HepG2 (cell line): ENCODE results near the gene LACTBL1. TPM values are rescaled to one million over a fixed set of nuclear protein-coding genes. Genes with fewer than 3 reads are reported as not detected.

ENCODE experiments used
- ATAC-seq: fragments of 200-7000 bp; cut with Tn5 transposase; 3 replicates; pipeline ENCODE4 v1.9.1; 2020; ENCODE audit warnings: mild to moderate bottlenecking, moderate library complexity
- BruUV-seq: library from RNA; stranded (reverse); fragments of 400-500 nt; replicated peaks from 2 replicates; lab custom pipeline; 2021; lab: Mats Ljungman, UMichigan
- CTCF ChIA-PET: fragments of 300-600 bp; formaldehyde crosslinking; extraction: SDS; loops from one replicate; lab custom pipeline; 2021; ENCODE audit warnings: low total read pairs, inconsistent platforms, low intra/inter-chr PET ratio; lab: Yijun Ruan, JAX
- POLR2A ChIA-PET: fragments of 350-600 bp; sonication (Branson Sonifier 250); formaldehyde crosslinking; loops from one replicate; lab custom pipeline; 2020; ENCODE audit warnings: antibody characterized with exemption, inconsistent platforms; lab: Yijun Ruan, JAX
- DNase-seq: peaks from one replicate; pipeline ENCODE4 v3.0.0-alpha.2; 2015; ENCODE audit warnings: low spot score
- FAIRE-seq: peaks from 3 replicates; lab custom pipeline; 2011; peaks lifted over from hg19 to GRCh38; lab: Jason Lieb, UNC
- H2AFZ ChIP-seq: one replicate; pipeline ENCODE4 v1.6.1; 2011; ENCODE audit warnings: low read length, inconsistent platforms
- H3K27ac ChIP-seq: fragments of 300-600 bp; 3 replicates; pipeline ENCODE4 v1.8.0; 2011; ENCODE audit warnings: mixed run types, mild to moderate bottlenecking, mixed read lengths, low read length, inconsistent platforms; ENCODE audit not compliant: insufficient read depth; ENCODE audit errors: extremely low read length
- H3K27me3 ChIP-seq, 2 experiments: fragments of 200-600 bp in 1 of 2; 2 replicates in 1 of 2; 3 replicates in 1 of 2; pipeline versions ENCODE4 v1.6.0 to v1.8.0; 2011; ENCODE audit warnings: low read length in 2 of 2, mild to moderate bottlenecking in 2 of 2, moderate library complexity in 2 of 2, inconsistent platforms in 1 of 2; ENCODE audit not compliant: insufficient read depth in 2 of 2, control insufficient read depth in 1 of 2
- H3K36me3 ChIP-seq, 2 experiments: fragments of 200-600 bp in 1 of 2; replicated peaks in 1 of 2; 2 replicates in 1 of 2; 3 replicates in 1 of 2; pipeline versions ENCODE4 v1.5.1 to v1.8.0; 2011; ENCODE audit warnings: low read length in 2 of 2, inconsistent platforms in 1 of 2; ENCODE audit not compliant: insufficient read depth in 2 of 2, control insufficient read depth in 1 of 2
- H3K4me1 ChIP-seq: 2 replicates; pipeline ENCODE4 v1.5.1; 2012; ENCODE audit warnings: low read length, inconsistent platforms; ENCODE audit not compliant: insufficient read depth
- H3K4me2 ChIP-seq: 2 replicates; pipeline ENCODE4 v1.6.0; 2011; ENCODE audit warnings: low read depth, low read length, inconsistent platforms
- H3K4me3 ChIP-seq, 3 experiments: fragments of 200-600 bp in 1 of 3; sonication (generic), shearing (Covaris generic) in 1 of 3; replicated peaks in 1 of 3; 2 replicates each; pipeline ENCODE4 v1.5.1; 2011 to 2016; ENCODE audit warnings: low read length in 3 of 3, inconsistent platforms in 2 of 3, low read depth in 2 of 3, mild to moderate bottlenecking in 2 of 3, control low read depth in 1 of 3, mixed read lengths in 1 of 3; ENCODE audit not compliant: insufficient read depth in 1 of 3
- H3K79me2 ChIP-seq: one replicate; pipeline ENCODE4 v1.6.1; 2011; ENCODE audit warnings: low read length, inconsistent platforms; ENCODE audit not compliant: insufficient read depth
- H3K9ac ChIP-seq: 2 replicates; pipeline ENCODE4 v1.6.0; 2011; ENCODE audit warnings: mild to moderate bottlenecking, low read depth, low read length, inconsistent platforms; ENCODE audit not compliant: insufficient read depth
- H3K9me3 ChIP-seq: 2 replicates; pipeline ENCODE4 v1.5.1; 2012; ENCODE audit warnings: mild to moderate bottlenecking, low read length
- H4K20me1 ChIP-seq: 2 replicates; pipeline ENCODE4 v1.6.0; 2011; ENCODE audit warnings: inconsistent platforms, mild to moderate bottlenecking, low read length, moderate library complexity; ENCODE audit not compliant: insufficient read depth
- CREB1 ChIP-seq, 2 experiments: fragments of 450-650 bp in 1 of 2; IDR thresholded peaks; 2 replicates each; pipeline ENCODE4 v1.6.1; 2016 to 2017; ENCODE audit warnings: control low read depth in 1 of 2, mild to moderate bottlenecking in 1 of 2, missing compliant biosample characterization in 1 of 2, missing genetic modification characterization in 1 of 2
- FOXA3 ChIP-seq: IDR thresholded peaks from 2 replicates; pipeline ENCODE4 v1.6.1; 2016; ENCODE audit warnings: missing genetic modification reagents, missing compliant biosample characterization
- NR2F1 ChIP-seq, 2 experiments: fragments of 450-650 bp in 1 of 2; formaldehyde crosslinking in 1 of 2; IDR thresholded peaks; 2 replicates each; pipeline versions ENCODE4 v1.5.0 to v1.6.1; 2016 to 2020; ENCODE audit warnings: mild to moderate bottlenecking in 1 of 2, missing compliant biosample characterization in 1 of 2, missing genetic modification reagents in 1 of 2, moderate library complexity in 1 of 2
- TBX2 ChIP-seq: sonication (generic); formaldehyde crosslinking; IDR thresholded peaks from 2 replicates; pipeline ENCODE4 v1.5.0; 2020; ENCODE audit warnings: missing genetic modification reagents, mild to moderate bottlenecking, borderline replicate concordance
- TP53 ChIP-seq: sonication (generic); formaldehyde crosslinking; conservative IDR thresholded peaks from 2 replicates; pipeline ENCODE4 v1.4.0; 2020; ENCODE audit warnings: missing genetic modification reagents
- ZC3H4 ChIP-seq: sonication (generic); formaldehyde crosslinking; IDR thresholded peaks from 2 replicates; pipeline ENCODE4 v1.4.0; 2020; ENCODE audit warnings: missing genetic modification reagents, borderline replicate concordance
- ZNF749 ChIP-seq: sonication (generic); formaldehyde crosslinking; IDR thresholded peaks from 2 replicates; pipeline ENCODE4 v1.8.0; 2022; ENCODE audit warnings: mild to moderate bottlenecking, missing genetic modification reagents, moderate library complexity, borderline replicate concordance
- ZNF776 ChIP-seq: sonication (generic); formaldehyde crosslinking; IDR thresholded peaks from 2 replicates; pipeline ENCODE4 v1.4.0; 2020; ENCODE audit warnings: mild to moderate bottlenecking, missing genetic modification reagents
- WGBS: methylation state at CpG from one replicate; pipeline ENCODE4 v1.1.6; 2017; ENCODE audit warnings: low lambda C conversion rate; 5-methylcytosine and 5-hydroxymethylcytosine counted together
- in situ Hi-C: cut with HindIII; loops from 2 replicates; pipeline ENCODE4 v1.10.0; 2017; ENCODE audit warnings: low pct_unique_long_range_greater_than_20kb; ENCODE audit not compliant: extremely low pct_ligation_motif_present
- intact Hi-C: fragments of 100-400 bp; cut with micrococcal nuclease; formaldehyde crosslinking; loops from one replicate; pipeline ENCODE4 v1.10.0; 2022; ENCODE audit not compliant: unreplicated experiment
- polyA plus RNA-seq, 8 experiments: library from polyadenylated mRNA; depleted of rRNA in 3 of 8; stranded (reverse) in 7 of 8; unstranded in 1 of 8; fragments of >200 nt; fragmentation: Illumina TruSeq in 4 of 8; extraction: Trizol in 4 of 8; gene quantifications; 2 replicates each; pipeline versions ENCODE4 v1.2.1 to v1.2.3, GENCODE V29; 2011 to 2016; ENCODE audit warnings: low read depth in 4 of 8, missing spikeins in 1 of 8, mixed read lengths in 1 of 8; ENCODE audit not compliant: insufficient read depth in 1 of 8
- total RNA-seq, 5 experiments: library from RNA; depleted of rRNA; stranded (reverse); fragments of >200 nt; fragmentation: Illumina TruSeq; extraction: Trizol; gene quantifications; 2 replicates each; pipeline ENCODE4 v1.2.3, GENCODE V29; 2016; ENCODE audit warnings: low read depth in 1 of 5
- TF ChIP-seq, protein P1 (sequence below): IDR thresholded peaks from 2 replicates; pipeline ENCODE4 v1.6.1; 2016; ENCODE audit warnings: mild to moderate bottlenecking, missing biosample characterization, missing genetic modification reagents

LACTBL1 gene
- total and polyA plus RNA-seq, 2 of the 13 experiments (the other 11 are each of a cell fraction or from before 2014, with no cell fraction given): 0.12 to 1.3 TPM

DNA sequence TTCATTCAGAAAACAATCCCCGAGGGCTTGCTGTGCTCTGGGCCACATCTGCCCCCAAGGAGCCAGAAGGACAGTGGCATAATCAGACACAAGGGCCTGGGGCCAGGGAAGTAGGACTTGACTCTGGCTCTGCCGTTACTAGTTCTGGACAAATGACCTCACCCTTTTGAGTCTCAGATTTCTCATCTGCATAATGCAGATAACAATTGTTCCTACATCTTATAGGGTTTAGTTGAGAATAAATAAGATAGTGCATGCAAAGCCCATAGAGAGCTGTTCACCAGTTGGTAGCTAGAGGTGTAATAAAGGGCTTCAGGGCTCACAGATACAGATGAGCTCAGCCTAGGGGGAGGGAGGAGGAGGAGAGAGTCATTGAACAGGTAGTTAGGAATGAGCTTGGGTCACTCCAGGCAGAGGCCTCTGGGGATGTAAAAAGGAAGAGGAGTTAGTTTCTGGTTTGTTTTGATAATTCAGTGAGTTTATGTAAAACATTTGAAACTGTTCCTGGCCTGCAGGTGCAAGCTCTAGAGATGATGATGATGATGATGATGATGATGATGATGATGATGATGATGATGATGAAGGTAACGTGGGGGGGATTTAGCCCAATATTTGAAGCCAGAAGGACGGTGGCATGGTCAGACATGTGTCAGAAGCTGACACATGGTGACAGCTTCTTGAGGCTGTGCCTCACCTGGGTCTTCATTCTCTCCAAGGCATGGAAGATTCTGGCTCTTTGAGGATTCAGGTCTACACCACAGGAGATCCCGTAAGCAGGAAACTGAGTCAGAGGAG, 858 bp downstream of the LACTBL1 start:
- no peak overlapping the region for H3K4me2 ChIP-seq
- no peaks in the 10 kb centered on the region for H3K79me2 ChIP-seq
- no peaks in the 10 kb centered on the region for H4K20me1 ChIP-seq
- H3K9me3 ChIP-seq: no peaks in the 10 kb centered on the region
- ATAC-seq (no peak), FAIRE-seq (no peak), DNase-seq (no peak)
- 12% methylated on average over 5 of the region's 5 CpGs for WGBS
- no peaks in the 10 kb centered on the region for H3K36me3 ChIP-seq
- H3K9ac ChIP-seq: no peak overlapping the region
- H2AFZ ChIP-seq: no peak overlapping the region
- no peak overlapping the region for H3K27ac ChIP-seq
- H3K4me1 ChIP-seq: peaks cover 26% of the 10 kb centered on the region
- CTCF ChIA-PET: no interaction called here
- H3K4me3 ChIP-seq: no peak overlapping the region
- in situ Hi-C loops: loop anchor here (10.0 kb wide), 2 partner anchors 113 to 303 kb away; no protein-coding TSS in a partner anchor
- intact Hi-C loops: loop anchor here (10.0 kb wide), 3 partner anchors 83 to 303 kb away; no protein-coding TSS in a partner anchor
- no peaks in the 10 kb centered on the region for H3K27me3 ChIP-seq
- TF ChIP-seq CREB1 (IDR thresholded peaks at IDR 0.05): peak; percentile 82
- no peak for TF ChIP-seq CREB1 (CRISPR knock-in tag; IDR thresholded peaks at IDR 0.05)
- no peak for TF ChIP-seq NR2F1 (CRISPR knock-in tag; IDR thresholded peaks at IDR 0.05)
- no peak for TF ChIP-seq ZNF749 (CRISPR knock-in tag)
- POLR2A ChIA-PET: no interaction called here
- BruUV-seq: no TSS peak

DNA sequence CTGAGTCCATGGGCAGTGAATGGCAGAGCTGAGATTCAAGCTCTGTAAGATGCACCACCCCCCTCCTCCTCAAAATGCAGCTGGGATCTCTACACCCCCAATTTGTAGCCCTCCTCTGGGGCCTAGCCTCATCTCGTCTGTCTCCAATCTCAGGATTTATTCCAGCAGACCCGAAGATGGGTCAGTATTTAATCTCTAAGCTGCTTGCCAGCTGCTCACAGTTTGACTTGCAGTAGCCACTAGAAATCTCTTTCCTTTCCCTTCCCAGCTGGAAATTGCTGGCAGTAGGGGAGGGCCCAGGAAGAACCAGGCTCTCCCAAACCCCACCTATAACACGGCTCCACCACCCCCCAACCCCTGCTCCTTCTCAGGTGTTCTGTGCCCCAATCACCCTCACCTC, 1.5 kb downstream of the LACTBL1 start:
- Histone ChIP-seq H3K4me3 (no peak overlapping the region), H3K36me3 (no peaks in the 10 kb centered on the region), H3K79me2 (no peaks in the 10 kb centered on the region), H3K27ac (no peak overlapping the region), H3K4me1 (peaks cover 20% of the 10 kb centered on the region), H3K27me3 (no peaks in the 10 kb centered on the region), H2AFZ (no peak overlapping the region), H4K20me1 (no peaks in the 10 kb centered on the region), H3K9ac (no peak overlapping the region), H3K9me3 (peaks cover 6% of the 10 kb centered on the region), H3K4me2 (no peak overlapping the region)
- ChIA-PET POLR2A (no interaction called here), CTCF (no interaction called here)
- intact Hi-C loops (loop anchor here (10.0 kb wide), 3 partner anchors 84 to 304 kb away; no protein-coding TSS in a partner anchor), in situ Hi-C loops (loop anchor here (10.0 kb wide), 2 partner anchors 114 to 304 kb away; no protein-coding TSS in a partner anchor)
- no TSS peak for BruUV-seq
- DNase-seq: no peak
- no peak for ATAC-seq
- TF ChIP-seq TP53 (CRISPR knock-in tag) (no peak), ZC3H4 (CRISPR knock-in tag) (no peak), TBX2 (CRISPR knock-in tag) (no peak), ZNF776 (CRISPR knock-in tag) (no peak), FOXA3 (CRISPR knock-in tag) (no peak)
- TF ChIP-seq, protein P1, sequence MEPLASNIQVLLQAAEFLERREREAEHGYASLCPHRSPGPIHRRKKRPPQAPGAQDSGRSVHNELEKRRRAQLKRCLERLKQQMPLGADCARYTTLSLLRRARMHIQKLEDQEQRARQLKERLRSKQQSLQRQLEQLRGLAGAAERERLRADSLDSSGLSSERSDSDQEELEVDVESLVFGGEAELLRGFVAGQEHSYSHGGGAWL (CRISPR knock-in tag): no peak
- FAIRE-seq: no peak
- WGBS: 4% methylated on average over 3 of the region's 3 CpGs
